HEK293 (cell line): Measurements from ENCODE around the gene CABP7.

Experiments used
- ZNF112 ChIP-seq: fragments of 450-650 bp; formaldehyde crosslinking; IDR thresholded peaks from 2 replicates; pipeline ENCODE4 v1.5.0; 2017; ENCODE audit warnings: missing biosample characterization, missing genetic modification characterization
- ZNF449 ChIP-seq: fragments of 450-650 bp; formaldehyde crosslinking; IDR thresholded peaks from 2 replicates; pipeline ENCODE4 v1.5.1; 2017; ENCODE audit warnings: missing biosample characterization, mild to moderate bottlenecking, missing genetic modification characterization, moderate library complexity

GRCh38 chr22:29734838-29735237, 15.0 kb downstream of the CABP7 start:
- TF ChIP-seq ZNF449 (tag by site-specific recombination) (no peak), ZNF112 (tag by site-specific recombination) (no peak)
